Cardiac septum (tissue), 1 donor: ENCODE measurements around the gene DGKA. TPM values are rescaled to one million over a fixed set of nuclear protein-coding genes. Genes with fewer than 3 reads are reported as not detected.

Experiments used
- DNase-seq: peaks from one replicate; pipeline ENCODE4 v3.0.0-alpha.2; 2020; ENCODE audit warnings: low spot score
- intact Hi-C: fragments of 100-400 bp; cut with DNase I; formaldehyde crosslinking; loops from one replicate; pipeline ENCODE4 v1.14.0; 2022
- total RNA-seq: library from RNA; stranded (reverse); fragmentation: NEBNext Ultra II Directional; extraction: Animal tissue kit (Norgen Biotek cat#: 25700); gene quantifications from one replicate; pipeline ENCODE4 v1.2.1, GENCODE V29; 2021
- donor health status: DM: no; HTN: no; CAD: no.

DGKA gene
- total RNA-seq, 1 donor from 2014 or later, result 9.7 TPM

GRCh38 chr12:55929306-55929791 is 1.6 kb upstream of the DGKA start:
- DNase-seq, result no peak
- intact Hi-C loops, result loop anchor here (5.0 kb wide), 3 partner anchors 43 to 192 kb away; partner anchors contain the start of genes ORMDL2, RAB5B and SARNP

GRCh38 chr12:55931317-55931779 is 386 bp downstream of the DGKA start:
- intact Hi-C loops, result no loop called here

GRCh38 chr12:55931780-55932550 is 1.0 kb downstream of the DGKA start:
- intact Hi-C loops, result no loop called here
- DNase-seq, result peak; percentile 87

More at GRCh38 chr12:55931317-55931779, 386 bp downstream of the DGKA start:
- no peak for DNase-seq

GRCh38 chr12:55932551-55932910 is 1.6 kb downstream of the DGKA start:
- intact Hi-C loops, result no loop called here
- no peak for DNase-seq

- intact Hi-C loops, result no loop called here
- no peak for DNase-seq
Observed at GRCh38 chr12:55933169-55933798, 2.3 kb downstream of the DGKA start.

GRCh38 chr12:55933799-55934742 is 3.1 kb downstream of the DGKA start:
- intact Hi-C loops, result no loop called here
- DNase-seq, result no peak

GRCh38 chr12:55934773-55935172 is 3.8 kb downstream of the DGKA start:
- intact Hi-C loops, result no loop called here
- DNase-seq, result no peak

GRCh38 chr12:55935738-55936151 is 4.8 kb downstream of the DGKA start:
- DNase-seq, result peak; percentile 78
- intact Hi-C loops, result no loop called here

GRCh38 chr12:55937981-55938380 is 7.0 kb downstream of the DGKA start:
- intact Hi-C loops, result no loop called here

GRCh38 chr12:55938826-55939501 is 8.0 kb downstream of the DGKA start:
- intact Hi-C loops, result no loop called here
- DNase-seq, result no peak

More at GRCh38 chr12:55937981-55938380, 7.0 kb downstream of the DGKA start:
- no peak for DNase-seq

GRCh38 chr12:55940065-55940732 is 9.2 kb downstream of the DGKA start:
- intact Hi-C loops, result loop anchor here (2.0 kb wide), 1 partner anchor 201 kb away; no protein-coding TSS in a partner anchor
- DNase-seq, result peak; percentile 91

GRCh38 chr12:55942055-55942454 is 11.1 kb downstream of the DGKA start:
- intact Hi-C loops, result no loop called here
- no peak for DNase-seq

GRCh38 chr12:55942577-55943136 is 11.7 kb downstream of the DGKA start:
- intact Hi-C loops, result no loop called here
- no peak for DNase-seq

- intact Hi-C loops, result no loop called here
- no peak for DNase-seq
Observed at GRCh38 chr12:55946553-55946952, 15.6 kb downstream of the DGKA start.

GRCh38 chr12:55955344-55955743 is 24.4 kb downstream of the DGKA start:
- intact Hi-C loops, result no loop called here
- DNase-seq, result no peak

- no peak for DNase-seq
- intact Hi-C loops, result no loop called here
Observed at GRCh38 chr12:55955800-55956508, 25.0 kb downstream of the DGKA start.

- no peak for DNase-seq
- intact Hi-C loops, result no loop called here
Observed at GRCh38 chr12:55957106-55957859, 26.3 kb downstream of the DGKA start.
